Measurements from ENCODE around the gene BDH1.

The BDH1 gene

GRCh38 chr3:197464794-197465193, 91.0 kb downstream of the BDH1 start:
- H3K27ac ChIP-seq: no peak overlapping the region
- TF ChIP-seq CTCF (IDR thresholded peaks at IDR 0.05): no peak
- H3K4me3 ChIP-seq: no peak overlapping the region
- no peak for DNase-seq (ENCODE audit: low spot score)

- DNase-seq (ENCODE audit: low spot score): no peak
- TF ChIP-seq CTCF (IDR thresholded peaks at IDR 0.05): no peak
- Histone ChIP-seq H3K4me3 (no peak overlapping the region), H3K27ac (no peak overlapping the region)
These were observed 92.5 kb downstream of the BDH1 start for GRCh38 chr3:197463279-197463678.

DNA sequence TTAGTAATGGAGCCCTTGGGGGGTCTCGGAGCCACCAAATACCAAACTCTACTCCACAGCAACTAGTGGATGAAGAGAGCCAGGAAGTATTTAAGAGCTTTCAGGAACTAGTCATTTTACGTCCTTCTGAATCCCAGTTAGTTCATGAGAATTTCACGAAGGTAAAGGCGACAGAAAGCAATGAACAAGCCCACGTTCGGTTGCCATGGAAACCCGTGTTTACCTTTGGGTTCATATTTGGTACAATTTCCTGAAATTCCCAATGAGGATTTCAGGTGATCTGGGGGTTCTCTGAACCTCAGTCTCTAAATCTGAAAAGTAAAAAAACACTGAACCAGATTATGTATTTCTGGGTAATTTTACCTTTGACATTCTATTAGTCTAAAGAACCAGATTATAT, 93.0 kb downstream of the BDH1 start:
- no peak for DNase-seq (ENCODE audit: low spot score)
- Histone ChIP-seq H3K27ac (no peak overlapping the region), H3K4me3 (no peak overlapping the region)
- TF ChIP-seq CTCF (IDR thresholded peaks at IDR 0.05): no peak

- Histone ChIP-seq H3K4me3 (no peak overlapping the region), H3K27ac (no peak overlapping the region)
- DNase-seq (ENCODE audit: low spot score): no peak
- TF ChIP-seq CTCF (IDR thresholded peaks at IDR 0.05): no peak
These were observed 95.1 kb downstream of the BDH1 start for GRCh38 chr3:197460639-197461038.

DNA sequence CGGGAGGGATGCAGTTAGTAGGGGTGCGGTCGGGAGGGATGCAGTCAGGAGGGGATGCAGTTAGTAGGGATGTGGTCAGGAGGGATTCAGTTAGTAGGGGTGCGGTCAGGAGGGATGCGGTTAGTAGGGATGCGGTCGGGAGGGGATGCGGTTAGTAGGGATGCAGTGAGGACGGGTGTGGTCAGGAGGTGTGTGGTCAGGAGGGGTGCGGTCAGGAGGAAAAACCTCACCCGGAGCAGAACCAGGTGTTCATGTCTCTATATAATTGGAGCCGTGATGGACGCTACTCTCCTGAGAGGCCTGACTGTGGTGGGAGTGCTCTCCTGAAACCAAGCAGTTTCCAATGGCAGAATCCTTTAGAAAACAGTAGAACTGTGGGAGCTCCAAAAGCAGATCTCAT, 95.8 kb downstream of the BDH1 start:
- H3K4me3 ChIP-seq: no peak overlapping the region
- TF ChIP-seq CTCF (IDR thresholded peaks at IDR 0.05): no peak
- DNase-seq (ENCODE audit: low spot score): no peak
- H3K27ac ChIP-seq: no peak overlapping the region

Data from coronary artery (tissue), 2 donors.